ENCODE data around the gene FPR3.

Gene FPR3

DNA sequence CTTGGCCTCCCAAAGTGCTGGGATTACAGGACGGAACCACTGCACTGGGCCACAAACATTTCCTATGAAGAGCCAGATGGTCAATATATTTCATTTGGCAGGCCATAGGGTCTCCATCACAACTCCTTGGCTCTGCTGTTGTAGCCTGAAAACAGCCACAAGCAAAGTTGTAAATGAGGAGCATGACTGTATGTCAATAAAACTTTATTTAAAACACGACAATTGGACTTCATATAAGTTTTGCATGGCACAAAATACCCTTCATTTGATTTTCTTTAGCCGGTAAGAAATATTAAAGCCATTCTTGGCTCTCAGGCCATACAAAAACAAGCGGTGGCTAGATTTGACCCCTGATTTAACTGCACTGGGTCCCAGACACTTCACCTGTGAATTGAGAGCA lies 40.2 kb upstream of the FPR3 start:
- no peak overlapping the region for H3K4me3 ChIP-seq (ENCODE audit: low read depth, low read length)
- TF ChIP-seq, protein P1, sequence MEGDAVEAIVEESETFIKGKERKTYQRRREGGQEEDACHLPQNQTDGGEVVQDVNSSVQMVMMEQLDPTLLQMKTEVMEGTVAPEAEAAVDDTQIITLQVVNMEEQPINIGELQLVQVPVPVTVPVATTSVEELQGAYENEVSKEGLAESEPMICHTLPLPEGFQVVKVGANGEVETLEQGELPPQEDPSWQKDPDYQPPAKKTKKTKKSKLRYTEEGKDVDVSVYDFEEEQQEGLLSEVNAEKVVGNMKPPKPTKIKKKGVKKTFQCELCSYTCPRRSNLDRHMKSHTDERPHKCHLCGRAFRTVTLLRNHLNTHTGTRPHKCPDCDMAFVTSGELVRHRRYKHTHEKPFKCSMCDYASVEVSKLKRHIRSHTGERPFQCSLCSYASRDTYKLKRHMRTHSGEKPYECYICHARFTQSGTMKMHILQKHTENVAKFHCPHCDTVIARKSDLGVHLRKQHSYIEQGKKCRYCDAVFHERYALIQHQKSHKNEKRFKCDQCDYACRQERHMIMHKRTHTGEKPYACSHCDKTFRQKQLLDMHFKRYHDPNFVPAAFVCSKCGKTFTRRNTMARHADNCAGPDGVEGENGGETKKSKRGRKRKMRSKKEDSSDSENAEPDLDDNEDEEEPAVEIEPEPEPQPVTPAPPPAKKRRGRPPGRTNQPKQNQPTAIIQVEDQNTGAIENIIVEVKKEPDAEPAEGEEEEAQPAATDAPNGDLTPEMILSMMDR (IDR thresholded peaks at IDR 0.05; ENCODE audit: low read depth, low read length) = no peak

DNA sequence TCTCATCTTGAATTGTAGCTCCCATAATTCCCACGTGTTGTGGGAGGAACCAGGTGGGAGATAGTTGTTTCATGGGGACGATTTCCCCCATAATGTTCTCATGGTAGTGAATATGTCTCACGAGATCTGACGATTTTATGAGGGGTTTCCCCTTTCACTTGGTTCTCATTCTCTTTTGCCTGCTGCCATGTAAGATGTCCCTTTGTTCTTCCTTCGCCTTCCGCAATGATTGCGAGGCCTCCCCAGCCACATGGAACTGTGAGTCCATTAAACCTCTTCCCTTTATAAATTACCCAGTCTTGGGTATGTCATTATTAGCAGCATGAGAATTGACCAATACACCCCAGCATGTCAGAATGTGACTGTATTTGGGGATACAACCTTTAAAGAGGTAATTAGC lies 39.4 kb upstream of the FPR3 start:
- H3K4me3 ChIP-seq (ENCODE audit: low read depth, low read length) = no peak overlapping the region
- TF ChIP-seq, protein P1 (IDR thresholded peaks at IDR 0.05; ENCODE audit: low read depth, low read length) = no peak

DNA sequence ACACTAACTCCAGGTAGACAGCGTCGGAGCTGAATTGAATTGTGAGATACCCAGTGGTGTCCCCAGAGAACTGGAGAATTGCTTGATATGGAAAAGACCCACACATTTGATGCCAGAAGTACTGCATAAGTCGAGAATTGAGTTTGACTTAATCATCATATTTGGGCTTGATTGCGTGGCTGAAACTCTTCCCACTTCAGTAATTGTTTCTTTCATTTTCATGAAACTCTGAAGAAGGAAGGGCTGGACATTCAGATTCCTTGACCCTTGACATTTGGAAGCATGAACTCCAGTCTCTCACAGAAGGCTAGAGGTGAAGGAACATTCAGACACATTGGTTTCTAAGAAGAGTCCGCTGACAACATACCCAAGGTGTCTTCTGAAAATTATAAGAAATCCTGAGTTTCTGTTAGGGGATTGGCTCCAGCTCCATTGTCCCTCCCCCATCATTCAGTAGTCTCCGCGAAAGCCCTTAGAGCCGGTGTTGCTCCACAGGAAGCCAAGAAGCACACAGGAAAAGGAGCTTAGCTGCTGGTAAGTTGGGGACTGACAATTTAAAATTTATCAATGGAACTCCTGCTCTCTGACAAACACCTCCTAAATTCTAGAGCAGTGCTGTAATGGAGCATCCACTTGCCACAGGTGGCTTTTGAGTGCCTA lies 34.1 kb upstream of the FPR3 start, which contains the start of gene FPR2:
Gene FPR2 (plus strand): TSS at position 484 of the 660 bp plus-strand sequence. CDS start 7,479 bp downstream, outside the sequence.
- TF ChIP-seq, protein P1 (IDR thresholded peaks at IDR 0.05; ENCODE audit: low read depth, low read length) = no peak

DNA sequence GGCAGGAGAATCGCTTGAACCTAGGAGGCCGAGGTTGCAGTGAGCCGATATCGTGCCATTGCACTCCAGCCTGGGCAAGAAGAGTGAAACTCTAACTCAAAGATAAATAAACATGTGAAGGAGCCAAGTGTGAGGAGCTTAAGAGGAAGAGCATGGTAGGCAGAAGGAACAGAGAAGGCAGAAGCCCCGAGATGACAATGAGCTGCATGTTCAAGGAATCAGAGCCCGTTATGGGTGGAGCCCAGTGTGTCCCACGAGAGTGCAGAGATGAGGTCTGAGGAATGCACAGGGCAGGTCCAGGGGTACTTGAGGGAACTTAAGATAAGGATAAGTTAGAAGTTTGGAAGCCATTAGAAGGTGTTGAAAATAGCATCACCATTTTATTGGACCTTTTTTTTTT lies 33.3 kb upstream of the FPR3 start:
- H3K4me3 ChIP-seq (ENCODE audit: low read depth, low read length) = no peak overlapping the region
- TF ChIP-seq, protein P1 (IDR thresholded peaks at IDR 0.05; ENCODE audit: low read depth, low read length) = no peak

More for the DNA sequence above, 34.1 kb upstream of the FPR3 start, which contains the start of gene FPR2:
- H3K4me3 ChIP-seq (ENCODE audit: low read depth, low read length) = no peak within 1 kb of the TSS

DNA sequence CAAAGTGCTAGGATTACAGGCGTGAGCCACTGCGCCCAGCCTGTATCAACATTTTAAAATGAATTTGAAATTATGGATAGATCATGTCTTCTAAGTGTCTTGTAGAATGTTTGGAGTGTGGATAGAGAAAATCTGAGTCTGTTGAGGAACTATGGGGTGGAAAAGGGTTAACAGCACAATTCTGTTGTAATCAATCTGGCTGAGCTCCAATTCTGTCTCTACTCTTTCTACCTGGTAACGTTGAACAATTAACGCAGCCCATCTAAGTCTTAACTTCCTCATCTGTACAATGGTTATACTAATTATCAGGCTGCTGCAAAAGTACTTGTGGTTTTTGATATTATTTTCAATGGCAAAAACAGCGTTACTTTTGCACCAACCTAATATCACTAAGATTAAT lies 29.9 kb upstream of the FPR3 start:
- H3K4me3 ChIP-seq (ENCODE audit: low read depth, low read length) = no peak overlapping the region
- TF ChIP-seq, protein P1 (IDR thresholded peaks at IDR 0.05; ENCODE audit: low read depth, low read length) = no peak

DNA sequence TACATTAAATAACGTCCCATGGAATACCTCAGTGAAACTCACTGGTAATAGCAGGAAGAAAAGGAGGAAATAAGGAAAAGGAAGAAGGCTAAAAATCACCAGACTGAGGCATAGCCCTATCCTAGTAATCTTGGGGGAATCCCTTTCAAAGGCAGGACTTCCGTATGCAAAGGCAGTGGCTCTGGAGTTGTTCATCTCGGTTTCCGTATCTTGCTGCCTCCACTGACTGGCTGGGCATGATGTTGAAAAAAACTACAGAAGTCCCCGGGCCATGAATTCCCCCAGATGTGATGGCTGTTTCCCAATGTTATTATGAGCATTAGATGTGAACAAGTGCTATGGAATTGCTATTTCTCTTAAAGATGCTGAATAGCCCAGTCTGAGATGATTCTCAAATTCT lies 28.5 kb upstream of the FPR3 start:
- TF ChIP-seq, protein P1 (IDR thresholded peaks at IDR 0.05; ENCODE audit: low read depth, low read length) = no peak
- no peak overlapping the region for H3K4me3 ChIP-seq (ENCODE audit: low read depth, low read length)

DNA sequence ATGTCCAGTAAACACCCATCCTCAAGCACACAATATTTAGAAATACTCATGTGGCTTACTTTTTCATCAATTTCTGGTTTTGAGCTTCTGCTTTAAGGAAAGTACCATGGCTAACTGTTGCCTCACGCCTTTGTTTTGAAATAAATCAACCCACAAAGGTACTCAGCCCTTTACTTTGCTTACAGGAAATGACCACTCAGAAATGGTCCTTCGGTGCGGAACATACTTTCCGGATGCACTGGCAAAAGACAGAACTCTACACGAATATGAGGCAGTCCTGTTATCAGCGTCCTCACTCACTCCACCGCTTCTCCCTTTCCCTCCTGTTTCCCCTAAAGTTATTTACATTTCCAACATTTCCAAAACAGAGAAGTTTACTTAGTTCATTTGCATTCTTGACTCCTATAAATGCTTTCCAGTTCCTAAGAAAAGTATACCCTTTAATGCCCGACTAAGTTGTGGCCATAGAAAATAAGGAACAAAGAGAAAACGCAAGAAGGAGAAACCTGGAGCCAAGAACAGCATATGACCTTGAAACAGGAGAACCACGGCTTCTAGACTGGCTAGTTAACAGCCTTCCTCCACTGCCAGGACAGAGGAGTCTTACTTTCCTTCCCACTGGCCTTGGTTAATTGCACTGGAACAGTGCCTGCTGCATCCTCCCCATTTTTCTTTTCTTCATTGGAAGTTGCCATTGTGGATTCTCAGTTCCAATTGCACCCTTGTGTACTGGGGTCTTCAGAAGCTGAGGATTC lies 23.4 kb upstream of the FPR3 start:
- TF ChIP-seq, protein P1 (IDR thresholded peaks at IDR 0.05; ENCODE audit: low read depth, low read length) = no peak

More for the DNA sequence above, 23.4 kb upstream of the FPR3 start:
- H3K4me3 ChIP-seq (ENCODE audit: low read depth, low read length) = no peak overlapping the region

Measured in WI38 (cell line).